PC-3 (cell line): ENCODE results near the gene TMEM119. TPM values are rescaled to one million over a fixed set of nuclear protein-coding genes. Genes with fewer than 3 reads are reported as not detected.
"Not testable (repeated sequence)": the region's sequence is repeated elsewhere in the genome, so short reads cannot be mapped to it uniquely, and the experiment has no call there.

Experiments
- ATAC-seq: fragments of 200-7000 bp; cut with Tn5 transposase; 2 replicates; pipeline ENCODE4 v1.9.1; 2020; ENCODE audit warnings: mild to moderate bottlenecking, moderate library complexity
- BruUV-seq: library from RNA; stranded (reverse); fragments of 400-500 nt; replicated peaks from 2 replicates; lab custom pipeline; 2021; lab: Mats Ljungman, UMichigan
- CTCF ChIA-PET: fragments of 300-600 bp; sonication (Branson Sonifier 250); formaldehyde crosslinking; loops from one replicate; lab custom pipeline; 2022; ENCODE audit warnings: antibody characterized with exemption; lab: Charles Lee
- POLR2A ChIA-PET: fragments of 300-600 bp; sonication (Branson Sonifier 250); formaldehyde crosslinking; loops from one replicate; lab custom pipeline; 2022; ENCODE audit warnings: antibody characterized with exemption; ENCODE audit not compliant: unreplicated experiment; lab: Charles Lee
- DNase-seq: peaks from one replicate; pipeline ENCODE4 v3.0.0-alpha.2; 2015
- H2AFZ ChIP-seq: fragments of 300-600 bp; sonication (generic); 2 replicates; pipeline ENCODE4 v1.6.0; 2016; ENCODE audit warnings: antibody characterized with exemption, low read length
- H3F3A ChIP-seq: fragments of 300-600 bp; sonication (generic); one replicate; pipeline ENCODE4 v1.6.0; 2017; ENCODE audit warnings: antibody characterized with exemption, low read length, control low read depth, mild to moderate bottlenecking; ENCODE audit not compliant: unreplicated experiment
- H3K27ac ChIP-seq: fragments of 300-600 bp; sonication (generic); 2 replicates; pipeline ENCODE4 v1.5.1; 2016; ENCODE audit warnings: mild to moderate bottlenecking, low read length
- H3K27me3 ChIP-seq: fragments of 300-600 bp; sonication (generic); 2 replicates; pipeline ENCODE4 v1.6.1; 2016; ENCODE audit warnings: low read length, mixed read lengths
- H3K36me3 ChIP-seq: fragments of 300-600 bp; sonication (generic); 2 replicates; pipeline ENCODE4 v1.6.1; 2016; ENCODE audit warnings: low read depth, mixed run types, low read length, mixed read lengths
- H3K4me1 ChIP-seq: fragments of 300-600 bp; sonication (generic); 2 replicates; pipeline ENCODE4 v1.5.1; 2016; ENCODE audit warnings: low read length; ENCODE audit not compliant: insufficient read depth
- H3K4me2 ChIP-seq: fragments of 300-600 bp; sonication (generic); 2 replicates; pipeline ENCODE4 v1.6.0; 2016; ENCODE audit warnings: low read length
- H3K4me3 ChIP-seq: fragments of 300-600 bp; sonication (generic); 2 replicates; pipeline ENCODE4 v1.5.1; 2016; ENCODE audit warnings: mild to moderate bottlenecking, low read length, mixed read lengths
- H3K79me2 ChIP-seq: fragments of 300-600 bp; sonication (generic); 2 replicates; pipeline ENCODE4 v1.6.1; 2017; ENCODE audit warnings: low read length, mixed read lengths
- H3K9ac ChIP-seq: fragments of 300-600 bp; sonication (generic); 2 replicates; pipeline ENCODE4 v1.6.0; 2016; ENCODE audit warnings: mild to moderate bottlenecking, low read length
- H3K9me2 ChIP-seq: fragments of 300-600 bp; sonication (generic); replicated peaks from 2 replicates; pipeline ENCODE4 v1.6.1; 2016; ENCODE audit warnings: mixed run types, low read length, mixed read lengths
- H3K9me3 ChIP-seq: fragments of 300-600 bp; sonication (generic); 2 replicates; pipeline ENCODE4 v1.6.1; 2016; ENCODE audit warnings: low read length, mixed read lengths
- H4K20me1 ChIP-seq: fragments of 300-600 bp; sonication (generic); 2 replicates; pipeline ENCODE4 v1.6.1; 2016; ENCODE audit warnings: low read length, mixed read lengths
- CTCF ChIP-seq: fragments of 300-600 bp; sonication (generic); conservative IDR thresholded peaks from 2 replicates; pipeline ENCODE4 v1.5.1; 2017; ENCODE audit warnings: antibody characterized with exemption, low read depth, mild to moderate bottlenecking, low read length
- EZH2 ChIP-seq: fragments of 300-600 bp; sonication (generic); IDR thresholded peaks from one replicate; pipeline ENCODE4 v1.6.1; 2017; ENCODE audit warnings: antibody characterized with exemption, mild to moderate bottlenecking, low read length; ENCODE audit not compliant: unreplicated experiment
- EZH2phosphoT487 ChIP-seq: fragments of 300-600 bp; sonication (generic); IDR thresholded peaks from 2 replicates; pipeline ENCODE4 v1.6.1; 2018; ENCODE audit warnings: mild to moderate bottlenecking, antibody characterized with exemption, low read length, borderline replicate concordance
- intact Hi-C: fragments of 100-400 bp; cut with micrococcal nuclease; formaldehyde crosslinking; loops from 2 replicates; pipeline ENCODE4 v1.9.0; 2023
- total RNA-seq: library from RNA; depleted of rRNA; stranded (reverse); fragments of >200 nt; gene quantifications from 2 replicates; pipeline ENCODE4 v1.2.3, GENCODE V29; 2014

Gene TMEM119
- total RNA-seq, 1 experiment from 2014 or later, result not detected

DNA sequence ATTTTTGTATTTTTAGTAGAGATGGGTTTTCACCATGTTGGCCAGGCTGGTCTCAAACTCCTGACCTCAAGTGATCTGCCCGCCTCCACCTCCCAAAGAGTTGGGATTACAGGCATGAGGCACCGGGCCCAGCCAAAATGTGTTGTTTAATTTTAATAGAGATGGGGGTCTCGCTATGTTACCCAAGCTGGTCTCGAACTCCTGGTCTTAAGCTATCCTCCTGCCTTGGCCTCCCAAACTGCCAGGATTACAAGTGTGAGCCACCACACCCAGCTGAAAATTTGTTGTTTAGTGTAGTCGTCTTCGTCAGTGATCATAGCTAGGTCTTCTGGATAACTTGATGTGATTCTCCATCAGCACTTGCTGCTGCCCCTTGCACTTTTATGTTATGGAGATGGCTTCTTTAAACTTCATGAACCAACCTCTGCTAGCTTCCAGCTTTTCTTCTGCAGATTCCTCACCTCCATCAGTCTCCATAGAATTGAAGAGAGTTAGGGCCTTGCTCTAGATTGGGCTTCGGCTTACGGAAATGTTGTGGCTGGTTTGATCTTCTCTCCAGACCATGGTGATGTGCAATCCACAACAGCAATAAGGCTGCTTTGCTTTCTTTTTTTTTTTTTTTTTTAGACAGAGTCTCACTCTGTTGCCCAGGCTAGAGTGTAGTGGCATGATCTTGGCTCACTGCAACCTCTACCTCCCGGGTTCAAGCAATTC, 22.5 kb downstream of the TMEM119 start:
- POLR2A ChIA-PET, result no interaction called here
- Histone ChIP-seq H3K4me2 (no peak overlapping the region), H3F3A (no peaks in the 10 kb centered on the region), H4K20me1 (no peaks in the 10 kb centered on the region), H3K27me3 (no peaks in the 10 kb centered on the region), H3K9ac (no peak overlapping the region), H3K36me3 (no peaks in the 10 kb centered on the region), H3K9me3 (no peaks in the 10 kb centered on the region), H3K4me3 (no peak overlapping the region), H3K9me2 (no peaks in the 10 kb centered on the region), H3K4me1 (no peaks in the 10 kb centered on the region), H3K79me2 (no peaks in the 10 kb centered on the region), H3K27ac (no peak overlapping the region), H2AFZ (no peak overlapping the region)
- CTCF ChIA-PET, result no interaction called here
- no peak for ATAC-seq
- no peak for TF ChIP-seq EZH2phosphoT487
- TF ChIP-seq EZH2, result no peak
- no peak for TF ChIP-seq CTCF
- BruUV-seq, result no TSS peak
- intact Hi-C loops, result no loop called here
- no peak for DNase-seq

GRCh38 chr12:108574276-108574675, 23.6 kb downstream of the TMEM119 start:
- H3K4me1 ChIP-seq, ATAC-seq, H3K79me2 ChIP-seq, DNase-seq, CTCF ChIA-PET, H3K9ac ChIP-seq, H3K9me2 ChIP-seq, POLR2A ChIA-PET, H3K4me2 ChIP-seq, H4K20me1 ChIP-seq, H3F3A ChIP-seq, intact Hi-C loops, H3K36me3 ChIP-seq, H3K27ac ChIP-seq, H2AFZ ChIP-seq, H3K27me3 ChIP-seq, BruUV-seq, H3K4me3 ChIP-seq, H3K9me3 ChIP-seq: not testable (repeated sequence)

- H4K20me1 ChIP-seq, result no peaks in the 10 kb centered on the region
- intact Hi-C loops, result no loop called here
- TF ChIP-seq CTCF (no peak), EZH2phosphoT487 (no peak), EZH2 (no peak)
- no peaks in the 10 kb centered on the region for H3K9me2 ChIP-seq
- ChIA-PET CTCF (interaction anchor here (1.1 kb wide), 1 partner anchor 45 kb away, joined by 5 read pairs; no protein-coding TSS in a partner anchor), POLR2A (no interaction called here)
- BruUV-seq, result no TSS peak
- peak; percentile 44 for DNase-seq
- H3F3A ChIP-seq, result no peaks in the 10 kb centered on the region
- 0 out of 2 replicates have a peak overlapping the region, but pooled peaks have one; percentile 2 for H3K4me2 ChIP-seq
- H3K27me3 ChIP-seq, result no peaks in the 10 kb centered on the region
- H3K4me3 ChIP-seq, result no peak overlapping the region
- H2AFZ ChIP-seq, result no peak overlapping the region
- H3K27ac ChIP-seq, result no peak overlapping the region
- ATAC-seq, result peak; percentile 66
- peaks cover 7% of the 10 kb centered on the region; the same call in 1 of the 2 replicates for H3K36me3 ChIP-seq
- no peaks in the 10 kb centered on the region for H3K79me2 ChIP-seq
- H3K4me1 ChIP-seq, result no peaks in the 10 kb centered on the region
- H3K9ac ChIP-seq, result no peak overlapping the region
- no peaks in the 10 kb centered on the region for H3K9me3 ChIP-seq
Observed at GRCh38 chr12:108573317-108573716, 24.6 kb downstream of the TMEM119 start.
